HS-5 (cell line): Measurements from ENCODE around the gene TMEM253.

Experiments used
- DNase-seq: peaks from one replicate; pipeline ENCODE4 v3.0.0-alpha.2; 2012; ENCODE audit warnings: low read depth

Gene TMEM253

GRCh38 chr14:21105095-21105494 lies 4.2 kb downstream of the TMEM253 start:
- DNase-seq, result no peak

GRCh38 chr14:21106176-21106497 lies 5.3 kb downstream of the TMEM253 start:
- no peak for DNase-seq

DNA sequence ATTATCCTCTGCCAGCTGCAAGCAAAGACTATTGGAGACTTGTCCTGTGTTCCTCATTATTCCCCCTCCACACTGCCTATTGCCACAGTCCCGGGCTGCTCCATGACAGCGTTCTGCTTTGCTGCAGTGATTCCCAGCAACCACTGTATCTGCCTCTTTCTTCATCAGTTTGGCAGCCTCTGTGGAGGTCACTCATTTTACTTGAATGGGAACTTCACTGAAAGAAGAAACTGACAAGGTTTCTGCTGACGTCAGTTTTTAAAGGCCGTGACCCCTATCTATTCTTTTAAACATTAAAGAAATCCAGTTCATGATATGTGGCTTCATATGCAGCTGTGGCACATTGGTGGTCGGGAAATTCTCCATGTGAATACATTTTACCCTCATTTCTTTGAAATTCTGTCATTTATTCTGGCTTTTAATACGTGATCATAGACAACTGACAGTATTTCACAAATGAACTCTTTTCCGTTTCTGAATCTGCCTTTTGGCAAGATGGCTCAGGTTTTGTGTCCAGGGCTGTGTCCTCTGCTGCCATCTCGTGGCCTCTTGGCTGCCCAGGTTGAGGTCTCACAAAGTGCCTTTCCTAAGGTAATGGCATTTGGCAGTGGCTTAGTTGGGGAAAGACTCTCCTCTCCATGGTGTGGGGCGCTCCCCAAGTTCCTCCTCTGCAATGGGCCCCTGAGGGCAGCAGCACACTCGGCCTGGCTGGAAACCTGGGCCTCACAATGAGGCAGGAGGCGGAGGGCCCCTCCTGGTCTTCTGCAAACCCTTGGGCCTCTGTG lies 5.8 kb downstream of the TMEM253 start:
- DNase-seq, result no peak

- DNase-seq, result no peak
These were observed 6.5 kb downstream of the TMEM253 start for GRCh38 chr14:21107283-21107800.

- no peak for DNase-seq
These were observed 7.9 kb downstream of the TMEM253 start for GRCh38 chr14:21108791-21109190.

- DNase-seq, result no peak
These were observed 8.7 kb downstream of the TMEM253 start for GRCh38 chr14:21109377-21110138.

DNA sequence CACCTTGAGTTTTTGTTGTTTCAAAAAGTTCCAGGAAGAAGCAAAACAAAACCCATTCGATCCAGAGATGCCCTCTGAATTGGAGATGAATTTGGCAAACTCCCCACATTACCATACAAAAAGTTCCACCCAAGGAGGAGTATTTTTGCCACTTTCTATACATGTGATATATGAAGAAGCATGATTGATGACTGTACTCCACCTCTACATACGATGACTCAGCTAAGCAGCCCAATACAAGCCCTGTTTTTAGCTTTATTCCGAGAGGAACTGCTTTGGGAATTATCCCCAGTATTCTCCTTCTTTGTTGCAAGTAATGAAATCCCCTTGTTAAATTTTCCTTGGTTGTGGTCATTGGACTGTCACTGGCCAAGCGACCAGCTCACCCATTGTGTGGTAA lies 11.4 kb downstream of the TMEM253 start:
- DNase-seq, result no peak

DNA sequence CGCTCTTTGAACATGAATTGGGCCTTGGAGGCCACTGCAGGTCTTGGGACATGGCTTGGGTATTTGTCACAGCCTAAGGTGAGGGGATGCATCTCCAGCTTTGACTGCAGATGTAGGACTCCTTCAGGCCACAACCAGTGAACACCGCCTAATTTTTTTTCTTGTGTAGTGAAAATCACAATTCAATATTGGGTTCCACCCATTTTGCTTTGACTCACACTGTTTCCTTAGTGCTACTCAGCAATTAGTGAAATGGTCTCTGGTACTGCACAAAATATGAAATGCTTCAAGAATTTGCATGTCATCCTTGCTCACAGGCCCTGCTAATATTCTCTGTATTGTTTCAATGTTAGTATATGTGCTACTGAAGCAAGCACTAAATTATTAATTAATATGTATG lies 12.5 kb downstream of the TMEM253 start:
- no peak for DNase-seq

GRCh38 chr14:21118933-21119332 lies 18.1 kb downstream of the TMEM253 start:
- DNase-seq, result no peak

DNA sequence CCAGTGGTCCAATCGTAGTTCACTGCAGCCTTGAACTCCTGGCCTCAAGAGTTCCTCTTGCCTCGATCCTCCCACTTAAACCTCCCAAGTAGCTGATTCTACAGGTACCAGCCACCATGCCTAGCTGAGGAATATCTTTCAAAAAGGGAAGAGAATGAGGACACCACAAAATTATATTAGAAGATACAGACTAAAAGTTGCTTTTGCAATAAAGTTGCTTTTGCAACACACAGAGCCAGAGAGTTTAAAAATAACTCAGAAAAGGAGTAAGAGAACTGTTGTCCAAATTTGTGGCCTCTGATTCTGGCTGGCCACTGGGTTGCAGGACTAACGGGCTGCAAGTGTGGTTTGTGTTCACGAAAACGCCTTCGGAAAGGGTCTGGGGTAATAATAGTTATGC lies 19.8 kb downstream of the TMEM253 start:
- no peak for DNase-seq

DNA sequence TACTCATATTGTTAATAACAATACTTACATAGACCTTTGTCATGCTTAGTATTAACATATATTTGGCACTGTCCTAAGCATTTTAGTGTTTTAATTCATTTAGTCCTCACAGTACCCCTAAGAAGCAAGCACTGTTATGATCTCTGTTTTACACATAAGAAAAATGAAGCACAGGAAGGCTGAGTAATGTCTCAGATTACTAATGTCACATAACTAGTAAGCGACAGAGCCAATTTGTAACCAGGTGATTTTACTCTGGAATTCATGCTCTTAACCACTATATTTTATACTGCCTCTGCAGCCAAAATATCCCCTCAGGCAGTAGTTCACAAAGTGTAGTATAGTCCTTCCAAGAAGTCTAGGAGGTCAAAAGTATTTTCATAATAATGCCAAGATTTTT lies 20.3 kb downstream of the TMEM253 start:
- no peak for DNase-seq

- DNase-seq, result no peak
These were observed 22.6 kb downstream of the TMEM253 start for GRCh38 chr14:21123429-21123828.

DNA sequence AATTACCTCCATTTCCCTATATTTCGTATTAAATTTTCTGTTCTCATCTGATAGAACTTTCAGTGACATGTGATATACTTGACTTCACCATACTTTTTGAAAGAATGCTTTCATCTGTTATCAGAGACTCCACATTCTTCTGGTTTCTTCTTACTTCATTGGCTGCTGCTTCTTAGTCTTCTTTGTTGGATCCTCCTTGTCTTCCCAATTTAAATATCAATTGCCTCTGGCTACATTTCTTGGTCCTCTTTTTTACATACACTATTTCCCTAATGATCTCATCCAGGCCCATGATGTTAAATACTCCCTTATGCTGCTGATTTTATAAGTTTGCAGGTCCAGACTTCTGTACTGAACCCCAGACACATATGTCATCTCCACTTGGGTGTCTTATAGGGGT lies 33.0 kb downstream of the TMEM253 start:
- DNase-seq, result no peak

DNA sequence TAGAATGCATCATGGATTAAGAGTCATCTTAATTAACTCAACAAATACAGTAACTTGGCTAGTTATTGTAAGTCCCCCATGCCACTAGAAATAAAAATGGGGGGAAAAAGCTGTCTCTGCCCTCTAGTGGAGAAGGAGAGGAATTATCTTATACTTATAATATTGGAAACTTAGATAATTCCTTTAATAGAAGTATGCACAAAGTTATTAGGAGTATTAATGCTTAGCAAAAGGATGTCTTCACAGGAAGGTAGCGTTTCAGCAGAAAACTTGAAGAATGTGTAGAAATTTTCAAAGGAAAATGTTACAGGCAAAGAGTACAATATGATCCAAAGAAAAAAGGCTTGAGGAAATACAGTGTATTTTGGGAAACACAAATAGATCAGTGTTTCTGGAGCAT lies 35.2 kb downstream of the TMEM253 start:
- DNase-seq, result no peak

GRCh38 chr14:21142357-21142756 lies 41.5 kb downstream of the TMEM253 start:
- DNase-seq, result no peak

DNA sequence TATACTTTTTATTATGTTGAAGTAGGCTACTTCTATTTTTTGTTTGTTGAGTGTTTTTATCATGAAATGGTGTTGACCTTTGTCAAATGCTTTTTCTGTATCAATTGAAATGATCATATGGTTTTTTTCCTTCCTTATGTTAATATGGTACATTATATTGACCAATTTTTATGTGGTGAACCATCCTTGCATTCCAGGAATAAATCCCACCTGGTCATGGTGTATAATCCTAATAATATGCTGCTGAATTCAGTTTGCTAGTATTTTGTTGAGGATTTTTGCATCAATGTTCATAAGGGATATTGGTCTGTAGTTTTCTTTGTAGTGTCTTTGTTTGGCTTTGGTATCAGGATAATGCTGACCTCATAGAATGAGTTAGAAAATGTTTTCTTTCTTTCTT lies 44.6 kb downstream of the TMEM253 start:
- DNase-seq, result no peak

DNA sequence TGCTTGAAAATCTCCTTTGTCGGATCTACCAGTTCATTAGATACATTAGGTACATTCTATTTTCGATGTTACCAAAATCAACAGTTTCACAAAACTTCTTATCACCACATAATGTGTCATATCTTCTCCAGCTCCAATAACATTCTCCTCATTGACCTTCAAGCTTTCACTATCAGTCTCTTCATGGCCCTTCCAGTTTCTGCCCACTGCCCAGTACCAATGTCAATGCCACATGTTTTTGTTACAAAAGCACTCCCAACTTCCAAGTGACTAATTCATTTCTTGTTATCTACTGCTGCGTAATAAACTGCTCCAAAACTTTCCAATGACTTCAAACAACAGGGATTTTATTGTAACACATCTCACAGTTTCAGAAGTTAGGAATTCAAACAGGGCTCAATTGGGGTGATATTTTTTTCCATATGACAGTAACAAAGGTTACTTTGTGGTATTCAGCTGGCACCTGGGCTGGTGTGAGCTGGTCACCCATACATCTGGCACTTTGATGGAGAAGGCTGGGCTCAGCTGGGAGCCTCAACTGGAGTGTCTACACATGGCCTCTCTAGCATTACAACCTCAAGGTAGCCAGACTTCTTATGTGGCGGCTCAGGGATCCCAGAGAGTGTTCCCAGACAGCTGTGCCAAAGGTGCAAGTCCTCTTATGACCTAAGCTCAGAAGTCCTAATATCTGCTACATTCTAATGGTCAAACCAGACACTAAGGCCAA lies 48.9 kb downstream of the TMEM253 start:
- DNase-seq, result no peak
